Memory B cell (primary cell): ENCODE data around the gene USP47.
A peak's percentile ranks its signal among the peaks of the same experiment; 100 is the strongest.

Source experiments
- ATAC-seq: fragments of 150-1000 bp; cut with Tn5 transposase; 2 replicates; pipeline ENCODE4 v1.10.0; 2021; ENCODE audit warnings: low read depth, mild to moderate bottlenecking, moderate library complexity
- DNase-seq, 2 donors: peaks; one replicate each; pipeline ENCODE4 v3.0.0; 2022; ENCODE audit warnings: low spot score in 2 of 2
- H3K27ac Mint-ChIP-seq: one replicate; pipeline ENCODE4 v1.8.0; 2022; ENCODE audit warnings: mild to moderate bottlenecking, moderate library complexity, mixed read lengths
- H3K27me3 Mint-ChIP-seq: one replicate; pipeline ENCODE4 v1.8.0; 2022; ENCODE audit warnings: mixed read lengths
- H3K36me3 Mint-ChIP-seq: one replicate; pipeline ENCODE4 v1.8.0; 2022; ENCODE audit warnings: mild to moderate bottlenecking, mixed read lengths
- H3K4me1 Mint-ChIP-seq: one replicate; pipeline ENCODE4 v1.8.0; 2022; ENCODE audit warnings: mixed read lengths
- H3K4me3 Mint-ChIP-seq: one replicate; pipeline ENCODE4 v1.8.0; 2022; ENCODE audit warnings: mild to moderate bottlenecking, moderate library complexity, mixed read lengths
- H3K9me3 Mint-ChIP-seq: one replicate; pipeline ENCODE4 v1.8.0; 2022; ENCODE audit warnings: mixed read lengths

The USP47 gene, protein sequence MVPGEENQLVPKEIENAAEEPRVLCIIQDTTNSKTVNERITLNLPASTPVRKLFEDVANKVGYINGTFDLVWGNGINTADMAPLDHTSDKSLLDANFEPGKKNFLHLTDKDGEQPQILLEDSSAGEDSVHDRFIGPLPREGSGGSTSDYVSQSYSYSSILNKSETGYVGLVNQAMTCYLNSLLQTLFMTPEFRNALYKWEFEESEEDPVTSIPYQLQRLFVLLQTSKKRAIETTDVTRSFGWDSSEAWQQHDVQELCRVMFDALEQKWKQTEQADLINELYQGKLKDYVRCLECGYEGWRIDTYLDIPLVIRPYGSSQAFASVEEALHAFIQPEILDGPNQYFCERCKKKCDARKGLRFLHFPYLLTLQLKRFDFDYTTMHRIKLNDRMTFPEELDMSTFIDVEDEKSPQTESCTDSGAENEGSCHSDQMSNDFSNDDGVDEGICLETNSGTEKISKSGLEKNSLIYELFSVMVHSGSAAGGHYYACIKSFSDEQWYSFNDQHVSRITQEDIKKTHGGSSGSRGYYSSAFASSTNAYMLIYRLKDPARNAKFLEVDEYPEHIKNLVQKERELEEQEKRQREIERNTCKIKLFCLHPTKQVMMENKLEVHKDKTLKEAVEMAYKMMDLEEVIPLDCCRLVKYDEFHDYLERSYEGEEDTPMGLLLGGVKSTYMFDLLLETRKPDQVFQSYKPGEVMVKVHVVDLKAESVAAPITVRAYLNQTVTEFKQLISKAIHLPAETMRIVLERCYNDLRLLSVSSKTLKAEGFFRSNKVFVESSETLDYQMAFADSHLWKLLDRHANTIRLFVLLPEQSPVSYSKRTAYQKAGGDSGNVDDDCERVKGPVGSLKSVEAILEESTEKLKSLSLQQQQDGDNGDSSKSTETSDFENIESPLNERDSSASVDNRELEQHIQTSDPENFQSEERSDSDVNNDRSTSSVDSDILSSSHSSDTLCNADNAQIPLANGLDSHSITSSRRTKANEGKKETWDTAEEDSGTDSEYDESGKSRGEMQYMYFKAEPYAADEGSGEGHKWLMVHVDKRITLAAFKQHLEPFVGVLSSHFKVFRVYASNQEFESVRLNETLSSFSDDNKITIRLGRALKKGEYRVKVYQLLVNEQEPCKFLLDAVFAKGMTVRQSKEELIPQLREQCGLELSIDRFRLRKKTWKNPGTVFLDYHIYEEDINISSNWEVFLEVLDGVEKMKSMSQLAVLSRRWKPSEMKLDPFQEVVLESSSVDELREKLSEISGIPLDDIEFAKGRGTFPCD (N-terminal part only)

DNA sequence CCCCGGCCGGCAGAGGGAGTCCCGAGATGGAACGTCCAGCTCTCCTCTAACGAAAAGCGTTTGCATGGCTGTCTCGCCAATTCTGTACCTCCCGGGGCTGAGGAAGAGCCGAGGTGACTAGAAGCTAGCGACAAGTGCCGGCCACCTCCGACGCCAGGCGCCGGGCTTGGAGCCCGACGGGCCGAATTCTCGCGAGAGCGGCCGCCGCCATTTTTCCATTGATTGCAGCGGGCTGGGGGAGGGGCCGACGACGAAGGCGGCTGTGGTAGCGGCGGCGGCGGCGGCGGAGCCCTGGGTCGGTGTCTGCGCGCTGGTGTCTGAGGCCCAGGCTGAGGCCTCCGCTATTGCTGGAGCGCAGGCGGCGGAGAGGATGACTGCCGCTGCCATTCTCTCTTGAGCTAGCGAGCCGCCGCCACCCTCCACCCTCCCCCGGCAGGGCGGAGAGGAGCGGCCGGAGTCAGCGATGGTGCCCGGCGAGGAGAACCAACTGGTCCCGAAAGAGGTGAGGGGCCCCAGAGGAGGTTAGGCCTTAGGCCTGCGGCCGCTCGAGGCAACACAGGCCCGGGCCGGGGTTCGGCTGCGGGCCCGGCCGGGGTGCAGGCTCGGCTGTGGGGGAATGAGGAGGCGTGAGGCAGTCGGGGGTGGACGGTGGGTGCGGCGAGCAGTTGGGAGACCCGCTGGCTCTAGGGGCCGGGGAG lies at the start of gene USP47:
USP47 (plus strand) TSS at position 250 of the 698 bp plus-strand sequence; CDS start at position 464, 214 bp downstream.
- H3K4me1 Mint-ChIP-seq: peaks cover 21% of the 10 kb centered on the region
- H3K36me3 Mint-ChIP-seq: no peaks in the 10 kb centered on the region
- peak; percentile 81 for ATAC-seq
- H3K9me3 Mint-ChIP-seq: no peaks in the 10 kb centered on the region
- DNase-seq: peak; percentile 95 to 97
- no peak within 1 kb of the TSS for H3K27ac Mint-ChIP-seq
- no peak within 1 kb of the TSS for H3K4me3 Mint-ChIP-seq
- peaks cover 4% of the 10 kb centered on the region for H3K27me3 Mint-ChIP-seq

GRCh38 chr11:11793073-11793472 lies 48.7 kb upstream of the USP47 start:
- H3K27ac Mint-ChIP-seq: no peak overlapping the region
- DNase-seq: no peak
- no peaks in the 10 kb centered on the region for H3K36me3 Mint-ChIP-seq
- peaks cover 12% of the 10 kb centered on the region for H3K27me3 Mint-ChIP-seq
- no peaks in the 10 kb centered on the region for H3K4me1 Mint-ChIP-seq
- H3K9me3 Mint-ChIP-seq: no peaks in the 10 kb centered on the region
- ATAC-seq: no peak
- H3K4me3 Mint-ChIP-seq: no peak overlapping the region

GRCh38 chr11:11798586-11799438 lies 43.0 kb upstream of the USP47 start:
- Mint-ChIP-seq H3K27me3 (peaks cover 15% of the 10 kb centered on the region), H3K4me1 (no peaks in the 10 kb centered on the region), H3K4me3 (no peak overlapping the region), H3K27ac (no peak overlapping the region), H3K9me3 (no peaks in the 10 kb centered on the region), H3K36me3 (no peaks in the 10 kb centered on the region)
- DNase-seq (peak; percentile 51 to 65), ATAC-seq (peak; percentile 88)

- peaks cover 13% of the 10 kb centered on the region for H3K27me3 Mint-ChIP-seq
- DNase-seq: no peak
- H3K36me3 Mint-ChIP-seq: no peaks in the 10 kb centered on the region
- ATAC-seq: no peak
- no peaks in the 10 kb centered on the region for H3K9me3 Mint-ChIP-seq
- H3K4me1 Mint-ChIP-seq: no peaks in the 10 kb centered on the region
- H3K27ac Mint-ChIP-seq: no peak overlapping the region
- no peak overlapping the region for H3K4me3 Mint-ChIP-seq
Observed at GRCh38 chr11:11805228-11805627, 36.5 kb upstream of the USP47 start.

DNA sequence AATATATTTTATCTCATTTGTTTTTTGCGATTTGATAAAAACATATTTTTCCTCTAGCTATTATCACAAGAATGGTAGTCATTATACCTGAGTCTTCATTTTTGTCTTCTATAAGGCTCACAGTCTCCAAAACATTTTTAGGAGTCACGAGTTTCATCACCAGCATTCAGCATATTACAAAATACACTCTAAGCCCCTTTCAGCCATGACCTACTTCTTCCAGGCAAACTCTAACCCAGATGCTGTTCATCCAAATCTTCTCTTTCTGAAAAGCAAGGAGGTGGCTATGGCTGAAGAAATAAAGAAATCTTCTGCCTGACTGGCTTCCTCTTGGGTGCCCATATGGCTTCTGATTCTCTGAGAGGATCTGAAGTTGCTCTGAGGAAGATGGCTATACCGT lies 35.7 kb upstream of the USP47 start:
- DNase-seq (no peak), ATAC-seq (no peak)
- Mint-ChIP-seq H3K27me3 (peaks cover 13% of the 10 kb centered on the region), H3K27ac (no peak overlapping the region), H3K9me3 (no peaks in the 10 kb centered on the region), H3K36me3 (no peaks in the 10 kb centered on the region), H3K4me1 (no peaks in the 10 kb centered on the region), H3K4me3 (no peak overlapping the region)

- no peak overlapping the region for H3K27ac Mint-ChIP-seq
- H3K36me3 Mint-ChIP-seq: no peaks in the 10 kb centered on the region
- ATAC-seq (no peak), DNase-seq (no peak)
- H3K27me3 Mint-ChIP-seq: peaks cover 13% of the 10 kb centered on the region
- no peak overlapping the region for H3K4me3 Mint-ChIP-seq
- H3K4me1 Mint-ChIP-seq: no peaks in the 10 kb centered on the region
- H3K9me3 Mint-ChIP-seq: no peaks in the 10 kb centered on the region
Observed at GRCh38 chr11:11806586-11806985, 35.2 kb upstream of the USP47 start.

GRCh38 chr11:11807811-11808782 lies 33.7 kb upstream of the USP47 start:
- H3K9me3 Mint-ChIP-seq: no peaks in the 10 kb centered on the region
- H3K4me1 Mint-ChIP-seq: no peaks in the 10 kb centered on the region
- DNase-seq (no peak), ATAC-seq (no peak)
- H3K27me3 Mint-ChIP-seq: peaks cover 12% of the 10 kb centered on the region
- no peaks in the 10 kb centered on the region for H3K36me3 Mint-ChIP-seq
- H3K4me3 Mint-ChIP-seq: no peak overlapping the region
- H3K27ac Mint-ChIP-seq: no peak overlapping the region

DNA sequence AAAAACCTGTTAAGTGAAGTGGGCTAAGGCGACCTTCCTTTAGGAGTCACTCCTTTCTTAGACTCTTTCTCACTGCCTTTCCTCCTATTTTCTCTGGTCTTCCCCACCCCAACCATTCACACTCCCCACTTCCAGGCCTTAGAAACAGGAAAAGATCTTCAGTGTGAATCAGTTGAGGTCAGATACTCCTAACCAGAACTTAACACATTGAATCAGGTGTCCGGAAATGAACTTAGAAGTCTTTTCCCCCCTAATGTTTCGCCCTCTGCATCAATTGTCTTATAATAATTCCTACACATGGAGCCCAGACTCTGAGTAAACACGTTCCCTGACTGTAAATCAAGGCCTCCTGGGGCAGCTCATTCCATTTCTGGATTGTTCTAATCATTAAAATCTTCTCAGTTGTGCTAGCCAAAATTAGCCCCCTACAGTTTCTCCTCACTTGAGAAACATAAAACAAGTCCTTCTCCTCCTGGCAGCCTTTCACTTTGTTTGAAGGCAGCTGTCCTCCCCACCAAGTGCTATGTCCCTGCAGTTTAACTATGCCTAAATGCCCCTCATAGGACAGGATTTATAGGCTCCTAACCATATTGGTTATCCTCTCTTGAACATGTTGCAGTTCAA lies 32.7 kb upstream of the USP47 start:
- ATAC-seq: no peak
- Mint-ChIP-seq H3K36me3 (no peaks in the 10 kb centered on the region), H3K27me3 (peaks cover 9% of the 10 kb centered on the region), H3K9me3 (no peaks in the 10 kb centered on the region), H3K27ac (no peak overlapping the region), H3K4me3 (no peak overlapping the region), H3K4me1 (no peaks in the 10 kb centered on the region)
- no peak for DNase-seq

- Mint-ChIP-seq H3K4me1 (no peaks in the 10 kb centered on the region), H3K27ac (no peak overlapping the region), H3K9me3 (no peaks in the 10 kb centered on the region), H3K36me3 (no peaks in the 10 kb centered on the region), H3K4me3 (no peak overlapping the region), H3K27me3 (peaks cover 7% of the 10 kb centered on the region)
- ATAC-seq (no peak), DNase-seq (no peak)
Observed at GRCh38 chr11:11810764-11811726, 30.7 kb upstream of the USP47 start.

DNA sequence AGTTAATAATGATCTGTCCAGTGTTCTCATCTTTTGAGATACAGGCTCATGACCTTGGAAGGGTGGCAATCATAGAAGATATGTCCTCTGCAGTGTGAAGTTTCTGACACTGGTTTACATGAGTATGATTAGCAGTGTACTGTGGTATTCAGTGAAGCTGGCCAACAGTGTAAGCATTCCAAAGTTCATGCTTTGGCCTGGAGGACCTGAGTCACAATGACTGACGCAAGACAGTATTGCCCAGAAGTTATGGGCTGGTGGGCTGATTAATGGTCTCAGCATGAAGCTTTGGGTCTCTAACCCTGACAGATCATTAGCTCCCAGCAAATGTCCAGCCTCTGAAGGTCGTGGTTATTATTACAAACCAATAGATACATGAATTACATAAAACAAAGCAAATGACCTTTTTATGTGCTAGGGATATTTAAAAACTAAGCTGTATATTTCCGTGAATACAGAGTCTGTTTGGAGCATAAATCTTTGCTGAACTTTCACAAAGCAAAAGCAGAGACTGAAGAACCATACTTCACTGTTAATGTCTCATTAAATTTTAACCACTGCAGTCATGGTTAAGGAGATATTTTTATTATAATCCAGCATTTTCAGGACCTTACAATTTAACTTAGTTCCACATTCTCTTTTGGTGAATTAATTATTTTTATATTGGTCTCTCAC lies 28.3 kb upstream of the USP47 start:
- no peak overlapping the region for H3K27ac Mint-ChIP-seq
- no peaks in the 10 kb centered on the region for H3K36me3 Mint-ChIP-seq
- peaks cover 2% of the 10 kb centered on the region for H3K4me1 Mint-ChIP-seq
- H3K27me3 Mint-ChIP-seq: peaks cover 13% of the 10 kb centered on the region
- H3K4me3 Mint-ChIP-seq: no peak overlapping the region
- no peaks in the 10 kb centered on the region for H3K9me3 Mint-ChIP-seq
- ATAC-seq (no peak), DNase-seq (no peak)
